Measurements from ENCODE around the gene ABHD14A.
"Not testable (repeated sequence)": the region's sequence is repeated elsewhere in the genome, so short reads cannot be mapped to it uniquely, and the experiment has no call there.

The ABHD14A gene

GRCh38 chr3:51974963-51975851 is at the start of gene ABHD14A:
TSS of gene ABHD14A (plus strand) at chr3:51975064. CDS start at chr3:51975136, 72 bp downstream.
- peak; percentile 88 for DNase-seq (ENCODE audit: low spot score)

GRCh38 chr3:51927061-51927977 is 47.5 kb upstream of the ABHD14A start:
- no peak for FAIRE-seq
- DNase-seq (ENCODE audit: low spot score), result no peak

More at GRCh38 chr3:51974963-51975851, at the start of gene ABHD14A:
- peak; percentile 42 for FAIRE-seq

GRCh38 chr3:51928438-51928837 is 46.4 kb upstream of the ABHD14A start:
- FAIRE-seq, result no peak
- DNase-seq (ENCODE audit: low spot score), result no peak

DNA sequence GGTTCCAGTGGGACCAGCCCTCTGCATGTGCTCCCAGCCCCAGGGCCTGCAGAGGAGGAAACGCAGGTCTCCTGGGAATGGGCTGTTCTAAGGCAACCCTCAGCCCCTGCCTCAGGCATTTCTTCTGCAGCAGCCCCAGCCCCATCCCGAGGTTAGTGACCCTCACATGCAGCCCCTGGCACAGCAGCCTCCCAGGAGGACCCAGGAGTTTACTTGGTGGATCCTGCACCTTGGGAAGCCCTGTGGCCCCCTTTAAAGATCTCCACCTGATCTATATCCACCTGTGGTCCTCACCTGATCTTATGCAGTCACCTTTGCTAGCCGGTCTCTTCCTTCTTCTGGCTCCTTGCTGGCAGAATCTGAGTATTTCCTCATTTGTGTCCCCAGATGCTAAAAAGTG is 45.9 kb upstream of the ABHD14A start:
- not testable (repeated sequence) for FAIRE-seq; DNase-seq (ENCODE audit: low spot score)

DNA sequence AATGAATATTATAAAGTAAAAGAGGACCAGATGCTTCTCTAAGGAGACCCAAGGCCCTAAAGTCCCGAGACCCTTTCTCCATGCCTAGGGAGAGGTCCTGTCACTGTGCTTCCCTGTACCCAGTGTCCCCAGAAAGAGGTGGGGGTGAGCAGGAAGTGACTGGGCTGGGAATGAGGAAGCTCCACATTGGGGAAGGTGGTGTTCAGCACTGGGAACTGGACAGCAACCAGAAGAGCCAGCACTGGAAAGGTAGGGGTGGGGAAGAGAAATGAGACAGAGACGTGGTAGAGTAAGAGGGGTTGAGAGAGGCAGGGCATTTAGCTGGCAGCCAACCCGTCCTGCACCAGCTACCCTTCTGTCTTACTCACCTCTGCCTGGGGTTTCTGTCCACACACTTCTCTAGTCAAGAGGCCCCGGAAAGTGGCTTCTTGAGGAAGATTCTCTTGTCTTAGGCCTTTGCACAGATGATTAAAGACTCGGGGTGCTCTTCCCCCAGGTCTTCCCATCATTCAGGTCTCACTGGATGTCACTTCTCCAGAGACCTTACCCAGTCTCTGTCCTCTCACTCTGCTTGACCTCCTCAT is 45.4 kb upstream of the ABHD14A start:
- no peak for FAIRE-seq
- DNase-seq (ENCODE audit: low spot score), result peak; percentile 29

GRCh38 chr3:51930439-51930838 is 44.4 kb upstream of the ABHD14A start:
- FAIRE-seq, result no peak

DNA sequence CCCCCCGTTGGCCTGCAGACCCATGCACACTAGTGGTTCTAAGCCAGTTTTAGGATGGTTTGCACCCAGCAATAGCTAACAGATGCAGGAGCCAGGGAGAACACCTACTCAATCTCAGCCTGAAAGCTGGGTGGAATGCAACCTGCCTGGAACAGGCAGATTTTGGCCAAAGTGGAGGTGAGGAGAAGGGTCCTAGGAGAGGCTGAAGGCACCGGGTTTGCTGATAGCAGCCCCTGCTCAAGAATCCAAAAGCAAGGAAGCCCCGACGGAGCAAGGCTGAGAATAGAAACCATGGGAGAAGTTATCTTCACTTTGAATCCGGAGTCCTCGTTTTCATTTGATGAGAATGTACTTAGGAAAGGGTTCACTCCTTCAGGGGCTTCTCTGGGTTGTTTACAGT is 43.1 kb upstream of the ABHD14A start:
- DNase-seq (ENCODE audit: low spot score) (no peak), FAIRE-seq (no peak)

More at GRCh38 chr3:51930439-51930838, 44.4 kb upstream of the ABHD14A start:
- no peak for DNase-seq (ENCODE audit: low spot score)

DNA sequence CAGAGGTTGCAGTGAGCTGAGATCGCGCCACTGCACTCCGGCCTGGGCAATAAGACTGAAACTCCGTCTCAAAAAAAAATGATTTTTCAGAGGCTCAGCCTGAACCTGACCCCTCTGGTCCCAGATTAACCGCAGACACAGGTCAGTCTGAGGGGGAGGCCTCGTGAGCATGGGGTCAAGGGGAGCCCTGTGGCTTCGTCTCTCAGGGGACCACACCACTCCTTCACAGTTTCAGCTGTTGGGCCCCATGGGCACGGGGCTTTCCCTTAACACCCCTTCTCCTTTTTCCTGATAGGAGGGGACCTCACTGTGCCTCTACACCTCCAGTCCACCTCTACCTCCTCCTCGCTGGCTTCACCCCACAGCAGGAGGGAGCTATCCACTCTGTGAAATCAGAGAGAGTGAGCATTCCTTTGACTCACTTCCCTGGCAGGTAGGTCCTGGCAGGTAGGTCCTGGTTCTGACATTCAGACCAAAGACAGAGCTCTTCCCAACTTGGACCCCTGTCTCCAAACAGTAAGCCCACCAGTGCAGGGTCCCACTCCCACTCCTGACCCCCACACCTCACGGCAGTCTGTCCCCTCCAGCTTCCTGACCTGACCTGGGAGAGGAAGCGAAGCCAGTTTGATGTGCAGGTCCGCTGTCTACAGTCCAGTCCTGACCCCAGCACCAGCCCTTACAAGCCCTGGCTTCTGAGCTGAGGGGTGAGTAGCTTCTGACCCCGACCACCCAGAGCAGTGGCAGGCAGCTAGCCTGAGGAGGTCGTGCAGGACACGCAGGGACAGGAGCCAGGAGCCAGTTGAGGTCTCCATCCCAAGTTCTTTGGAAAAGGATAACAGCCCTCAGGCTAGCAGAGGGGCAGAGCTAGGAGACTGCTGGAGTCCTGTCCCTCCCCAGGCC is 42.1 kb upstream of the ABHD14A start:
- DNase-seq (ENCODE audit: low spot score) (no peak), FAIRE-seq (no peak)

DNA sequence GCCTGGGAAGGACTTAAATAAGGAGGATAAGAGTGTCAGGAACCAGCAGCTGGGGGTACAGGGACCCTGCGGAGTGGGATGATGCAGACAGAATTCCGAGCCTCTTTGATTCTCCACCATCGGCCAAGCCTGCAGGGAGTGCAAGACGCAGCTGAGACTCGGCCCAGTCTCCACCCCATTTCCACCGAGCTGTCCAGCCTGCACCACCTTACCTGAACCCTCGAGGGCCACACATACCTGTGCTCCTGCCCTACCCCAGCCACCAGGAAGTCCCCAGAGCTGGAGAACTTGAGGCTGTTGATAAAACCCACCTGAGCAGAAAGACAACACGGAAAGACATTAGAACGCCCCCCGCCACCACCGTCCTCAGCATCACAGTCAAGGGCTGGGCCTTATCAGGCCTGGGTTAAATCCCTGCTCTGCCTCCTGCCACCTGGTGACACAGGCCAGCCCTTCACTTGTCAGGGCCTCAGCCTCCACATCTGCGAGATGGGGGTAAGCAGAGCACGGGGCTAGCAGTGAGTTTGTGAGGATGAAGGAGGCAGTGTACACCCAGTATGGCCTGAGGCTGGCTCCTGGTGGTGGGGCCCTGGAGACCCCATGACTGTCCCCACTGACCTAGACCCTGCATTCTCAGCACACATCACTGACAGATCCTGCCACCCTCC is 41.3 kb upstream of the ABHD14A start:
- DNase-seq (ENCODE audit: low spot score), result no peak
- FAIRE-seq, result no peak

- FAIRE-seq (no peak), DNase-seq (ENCODE audit: low spot score) (no peak)
These were observed 40.6 kb upstream of the ABHD14A start for GRCh38 chr3:51934139-51934850.

DNA sequence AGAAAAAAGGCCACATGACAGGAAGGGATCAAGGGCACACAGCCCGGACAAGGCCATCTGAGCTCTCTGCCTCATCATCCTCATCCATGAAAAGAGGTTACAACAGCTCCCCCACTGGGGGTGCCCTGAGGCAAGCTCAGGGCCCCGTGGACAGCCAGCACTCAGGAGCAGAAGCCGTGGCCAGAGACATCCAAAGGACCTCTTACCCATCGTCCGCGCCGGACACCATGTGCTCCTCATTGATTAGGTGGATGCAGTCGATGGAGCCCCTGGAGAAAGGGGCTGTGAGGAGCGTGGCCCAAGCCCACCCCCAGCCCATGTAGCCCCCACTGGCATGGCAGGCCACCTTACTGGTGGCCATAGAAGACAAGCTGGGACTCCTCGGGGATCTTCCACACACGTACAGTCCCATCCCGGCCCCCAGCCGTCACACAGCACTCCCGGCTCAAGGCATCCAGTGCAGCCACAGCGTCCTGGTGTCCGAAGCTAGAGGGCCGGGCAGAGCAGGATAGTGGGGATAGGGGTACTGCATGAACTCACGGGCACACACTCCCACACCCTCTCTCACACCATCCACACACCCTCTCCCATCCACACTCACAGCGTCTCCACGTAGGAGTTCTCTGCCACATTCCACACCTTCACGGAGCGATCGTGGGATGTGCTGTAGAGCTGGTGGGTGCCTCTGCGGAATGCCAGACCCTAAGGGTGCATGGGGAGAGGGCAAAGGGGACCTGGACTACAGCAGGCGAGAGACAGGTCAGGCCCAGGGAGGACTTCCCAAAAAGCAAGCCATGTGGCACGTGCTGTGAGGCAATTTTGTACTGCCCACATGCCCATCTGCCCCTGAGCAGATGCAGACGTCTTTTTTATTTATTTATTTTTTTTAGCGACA is 39.6 kb upstream of the ABHD14A start:
- FAIRE-seq (no peak), DNase-seq (ENCODE audit: low spot score) (no peak)

DNA sequence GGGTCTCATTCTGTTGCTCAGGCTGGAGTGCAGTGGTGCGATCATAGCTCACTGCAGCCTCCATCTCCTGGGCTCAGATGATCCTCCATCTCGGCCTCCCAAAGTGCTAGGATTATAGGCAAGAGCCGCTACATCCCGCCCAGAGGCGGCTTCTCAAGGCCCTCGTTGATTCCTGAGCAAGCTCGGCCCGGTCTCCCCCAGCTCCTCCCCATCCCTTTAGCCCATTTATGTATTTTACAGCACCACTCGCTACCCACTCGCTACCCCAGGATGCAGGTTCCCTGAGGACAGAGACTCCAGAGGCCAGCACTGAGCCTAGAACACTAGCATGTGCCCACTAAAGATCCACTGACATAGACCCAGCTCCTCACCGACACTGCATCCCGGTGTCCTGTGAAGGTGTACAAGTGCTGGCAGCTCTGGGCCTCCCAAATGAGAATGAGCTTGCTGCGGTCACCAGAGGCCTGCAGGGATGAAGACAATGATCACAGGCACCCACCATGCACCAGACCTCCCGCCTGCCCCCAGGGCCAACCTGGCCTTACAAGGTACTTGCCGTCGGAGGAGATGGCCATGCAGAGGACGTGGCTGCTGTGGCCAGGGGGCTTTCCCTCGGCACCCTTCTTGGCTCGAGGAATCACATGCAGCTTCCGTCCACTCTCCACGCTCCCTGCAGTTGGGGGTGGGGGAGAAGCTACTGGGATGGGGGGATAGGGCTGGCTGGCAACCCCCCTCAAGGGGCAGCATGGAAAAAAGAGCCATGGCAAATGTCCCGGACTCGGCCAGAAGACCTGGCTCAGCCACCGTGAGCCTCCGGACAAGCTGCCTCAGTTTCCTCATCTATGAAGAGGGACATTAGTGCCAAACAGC is 38.7 kb upstream of the ABHD14A start:
- no peak for DNase-seq (ENCODE audit: low spot score)
- no peak for FAIRE-seq

DNA sequence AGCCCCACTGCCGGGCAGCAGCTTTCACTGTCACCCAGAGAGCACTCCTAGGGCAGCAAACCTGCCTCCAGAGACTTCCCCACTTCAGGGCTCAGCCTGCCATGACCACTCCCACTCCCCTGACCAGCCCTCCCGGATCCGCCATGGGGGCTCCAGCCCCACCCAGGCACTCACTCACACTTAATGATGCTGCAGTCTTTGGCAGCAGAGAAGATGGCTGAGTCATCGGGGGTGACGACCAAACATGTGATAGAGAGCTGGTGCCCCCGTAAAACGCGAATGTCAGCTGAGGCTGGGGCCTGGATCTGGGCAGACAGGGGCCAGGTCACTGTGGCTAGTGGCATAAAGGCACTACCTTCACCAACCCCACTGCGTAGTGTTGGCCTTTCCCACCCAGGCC is 37.9 kb upstream of the ABHD14A start:
- FAIRE-seq, result no peak
- DNase-seq (ENCODE audit: low spot score), result no peak

GRCh38 chr3:51937611-51938450 is 37.0 kb upstream of the ABHD14A start:
- FAIRE-seq, result no peak

DNA sequence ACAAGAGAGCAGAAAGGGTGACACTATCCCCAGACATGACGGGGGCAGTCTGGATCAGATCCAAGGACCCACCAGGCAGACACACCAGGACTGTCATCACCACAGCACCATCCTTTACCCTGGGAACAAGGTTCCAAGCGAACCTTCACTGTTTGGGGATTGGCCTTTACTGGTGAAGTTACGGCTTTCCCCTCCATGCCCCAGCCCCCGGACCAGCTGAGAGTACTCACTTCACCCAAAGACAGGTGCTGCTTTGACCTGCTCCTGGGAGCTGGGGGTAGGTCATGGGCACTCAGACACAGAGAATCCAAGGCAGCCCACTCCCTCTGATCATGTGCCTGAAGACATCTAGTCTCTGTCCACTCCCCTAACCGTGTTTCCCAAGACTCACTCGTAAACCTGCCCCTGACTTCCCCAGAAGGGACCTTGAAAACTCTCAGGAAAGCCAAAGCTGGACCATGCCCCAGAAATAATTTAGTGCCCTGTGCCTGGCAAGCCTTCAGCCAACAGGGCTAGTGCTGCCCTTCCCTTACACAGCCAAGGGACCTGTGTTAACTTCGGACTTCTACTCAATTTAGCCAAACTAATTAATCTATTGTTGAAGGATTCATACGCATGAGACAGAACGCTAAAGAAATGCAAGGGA is 36.0 kb upstream of the ABHD14A start:
- no peak for FAIRE-seq
- DNase-seq (ENCODE audit: low spot score), result no peak

More at GRCh38 chr3:51937611-51938450, 37.0 kb upstream of the ABHD14A start:
- no peak for DNase-seq (ENCODE audit: low spot score)

All from urothelium cell line (cell line).